Parathyroid adenoma (tissue), 2 donors: ENCODE data around the gene CPNE1.

Experiments used
- H2AFZ ChIP-seq: fragments of 300-600 bp; sonication (generic); one replicate; pipeline ENCODE4 v1.7.0; 2017; ENCODE audit warnings: antibody characterized with exemption, mild to moderate bottlenecking
- H3K27ac ChIP-seq: fragments of 300-600 bp; sonication (generic); one replicate; pipeline ENCODE4 v1.7.0; 2017
- H3K27me3 ChIP-seq: fragments of 300-600 bp; sonication (generic); one replicate; pipeline ENCODE4 v1.7.0; 2017; ENCODE audit warnings: low read length; ENCODE audit not compliant: control insufficient read depth, insufficient read depth
- H3K36me3 ChIP-seq: fragments of 300-600 bp; sonication (generic); one replicate; pipeline ENCODE4 v1.7.0; 2017; ENCODE audit warnings: low read length; ENCODE audit not compliant: control insufficient read depth, insufficient read depth
- H3K4me1 ChIP-seq: fragments of 300-600 bp; sonication (generic); one replicate; pipeline ENCODE4 v1.7.0; 2017; ENCODE audit warnings: control low read depth
- H3K4me2 ChIP-seq: fragments of 300-600 bp; sonication (generic); one replicate; pipeline ENCODE4 v1.7.0; 2017; ENCODE audit warnings: low read length
- H3K4me3 ChIP-seq: fragments of 300-600 bp; sonication (generic); one replicate; pipeline ENCODE4 v1.7.0; 2017; ENCODE audit warnings: low read depth, low read length
- H3K79me2 ChIP-seq: fragments of 300-600 bp; sonication (generic); one replicate; pipeline ENCODE4 v1.7.0; 2017; ENCODE audit warnings: control low read depth
- H3K9ac ChIP-seq: fragments of 300-600 bp; sonication (generic); one replicate; pipeline ENCODE4 v1.7.0; 2017; ENCODE audit warnings: mild to moderate bottlenecking
- H3K9me3 ChIP-seq: fragments of 300-600 bp; sonication (generic); one replicate; pipeline ENCODE4 v1.7.0; 2017; ENCODE audit warnings: low read length; ENCODE audit not compliant: control insufficient read depth
- CTCF ChIP-seq: fragments of 300-600 bp; sonication (generic); IDR thresholded peaks from one replicate; pipeline ENCODE4 v1.7.0; 2017; ENCODE audit warnings: antibody characterized with exemption, mild to moderate bottlenecking
- donor health status: primary hyperparathyroidism.

The CPNE1 gene

GRCh38 chr20:35680452-35681183, 15.9 kb upstream of the CPNE1 start:
- TF ChIP-seq CTCF = no peak
- Histone ChIP-seq H3K4me1 (no peaks in the 10 kb centered on the region), H3K4me3 (no peak overlapping the region), H3K9me3 (no peaks in the 10 kb centered on the region), H3K4me2 (no peak overlapping the region), H3K27ac (no peak overlapping the region), H3K79me2 (no peaks in the 10 kb centered on the region), H3K27me3 (no peaks in the 10 kb centered on the region), H3K9ac (no peak overlapping the region), H2AFZ (no peak overlapping the region), H3K36me3 (no peaks in the 10 kb centered on the region)

GRCh38 chr20:35674921-35675320, 10.2 kb upstream of the CPNE1 start:
- Histone ChIP-seq H3K9ac (no peak overlapping the region), H3K4me1 (no peaks in the 10 kb centered on the region), H3K36me3 (no peaks in the 10 kb centered on the region), H2AFZ (no peak overlapping the region), H3K4me3 (no peak overlapping the region), H3K79me2 (no peaks in the 10 kb centered on the region), H3K27me3 (no peaks in the 10 kb centered on the region), H3K9me3 (no peaks in the 10 kb centered on the region), H3K27ac (no peak overlapping the region), H3K4me2 (no peak overlapping the region)
- TF ChIP-seq CTCF = no peak

- H3K4me2 ChIP-seq = no peak overlapping the region
- H3K9me3 ChIP-seq = no peaks in the 10 kb centered on the region
- no peaks in the 10 kb centered on the region for H3K4me1 ChIP-seq
- no peaks in the 10 kb centered on the region for H3K36me3 ChIP-seq
- no peaks in the 10 kb centered on the region for H3K79me2 ChIP-seq
- no peak overlapping the region for H3K27ac ChIP-seq
- H2AFZ ChIP-seq = no peak overlapping the region
- TF ChIP-seq CTCF = no peak
- H3K9ac ChIP-seq = no peak overlapping the region
- no peaks in the 10 kb centered on the region for H3K27me3 ChIP-seq
- H3K4me3 ChIP-seq = no peak overlapping the region
Observed at GRCh38 chr20:35673884-35674283, 9.2 kb upstream of the CPNE1 start.

- Histone ChIP-seq H3K9me3 (no peaks in the 10 kb centered on the region), H3K79me2 (peaks cover 5% of the 10 kb centered on the region), H3K4me2 (no peak overlapping the region), H3K4me3 (no peak overlapping the region), H3K9ac (no peak overlapping the region), H3K27ac (no peak overlapping the region), H3K4me1 (no peaks in the 10 kb centered on the region), H3K36me3 (no peaks in the 10 kb centered on the region), H3K27me3 (no peaks in the 10 kb centered on the region), H2AFZ (no peak overlapping the region)
- TF ChIP-seq CTCF = no peak
Observed at GRCh38 chr20:35669681-35670080, 5.0 kb upstream of the CPNE1 start.

GRCh38 chr20:35669221-35669620, 4.5 kb upstream of the CPNE1 start:
- Histone ChIP-seq H3K9ac (no peak overlapping the region), H3K4me1 (no peaks in the 10 kb centered on the region), H3K9me3 (no peaks in the 10 kb centered on the region), H3K4me2 (no peak overlapping the region), H3K79me2 (peaks cover 9% of the 10 kb centered on the region), H3K27me3 (no peaks in the 10 kb centered on the region), H3K4me3 (no peak overlapping the region), H3K36me3 (no peaks in the 10 kb centered on the region), H3K27ac (no peak overlapping the region), H2AFZ (no peak overlapping the region)
- no peak for TF ChIP-seq CTCF
